Adrenal gland (tissue), 12 donors: Measurements from ENCODE around the gene TSPAN18. TPM values are rescaled to one million over a fixed set of nuclear protein-coding genes. Genes with fewer than 3 reads are reported as not detected.

Experiments
- DNase-seq, 7 donors: peaks; one replicate each; pipeline ENCODE4 v3.0.0-alpha.2; 2019 to 2020
- H3K27ac ChIP-seq, 5 donors: fragments of 200-600 bp; sonication (generic) in 4 of 5; 1 replicate in 3 of 5; 2 replicates in 2 of 5; pipeline versions ENCODE4 v1.5.1 to v1.8.0; 2016 to 2020; ENCODE audit warnings: mild to moderate bottlenecking in 1 of 5
- H3K27me3 ChIP-seq: fragments of 200-600 bp; 2 replicates; pipeline ENCODE4 v1.8.0; 2021
- H3K36me3 ChIP-seq, 2 donors: fragments of 200-600 bp; replicated peaks in 1 of 2; 1 replicate in 1 of 2; 2 replicates in 1 of 2; pipeline versions ENCODE4 v1.5.1 to v1.8.0; 2018 to 2022
- H3K4me1 ChIP-seq, 2 donors: fragments of 200-600 bp; replicated peaks in 1 of 2; 1 replicate in 1 of 2; 2 replicates in 1 of 2; pipeline versions ENCODE4 v1.5.1 to v1.8.0; 2018 to 2021
- H3K4me3 ChIP-seq, 4 donors: fragments of 200-600 bp; sonication (generic) in 3 of 4; one replicate each; pipeline ENCODE4 v1.5.1; 2016 to 2018
- H3K9me3 ChIP-seq, 3 donors: fragments of 200-600 bp; sonication (generic) in 1 of 3; replicated peaks in 1 of 3; 1 replicate in 2 of 3; 2 replicates in 1 of 3; pipeline versions ENCODE4 v1.5.1 to v1.8.0; 2016 to 2021
- CTCF ChIP-seq, 6 experiments: fragments of 450-650 bp in 4 of 6; fragments of 200-600 bp in 2 of 6; sonication (generic) in 1 of 6; IDR thresholded peaks; 1 replicate in 5 of 6; 2 replicates in 1 of 6; pipeline versions ENCODE4 v1.5.1 to v1.8.0; 2016 to 2021; ENCODE audit warnings: antibody characterized with exemption in 6 of 6, mild to moderate bottlenecking in 2 of 6, moderate library complexity in 1 of 6
- POLR2A ChIP-seq, 2 donors: fragments of 450-650 bp; IDR thresholded peaks; one replicate each; pipeline ENCODE4 v1.6.1; 2017; ENCODE audit warnings: antibody characterized with exemption in 2 of 2, mild to moderate bottlenecking in 2 of 2, moderate library complexity in 1 of 2
- WGBS, 4 donors: extraction: QIAGEN DNeasy Blood & Tissue Kit in 2 of 4; methylation state at CpG; one replicate each; pipeline versions ENCODE4 v1.1.5 to v1.1.7; 2013 to 2017; 5-methylcytosine and 5-hydroxymethylcytosine counted together
- intact Hi-C, 2 donors: fragments of 100-400 bp; cut with DNase I; formaldehyde crosslinking; loops; one replicate each; pipeline versions ENCODE4 v1.14.1 to v1.15.0; 2022 to 2023
- polyA plus RNA-seq, 3 donors: library from polyadenylated mRNA; stranded (reverse); fragments of 200-250 nt in 2 of 3; fragments of 350-450 nt in 1 of 3; fragmentation: Illumina TruSeq in 1 of 3; extraction: RNeasy Lipid Tissue Mini Kit (QIAGEN cat#74804) in 1 of 3; gene quantifications; one replicate each; pipeline ENCODE4 v1.2.3, GENCODE V29; 2013 to 2014
- total RNA-seq, 9 donors: library from RNA; depleted of rRNA in 4 of 9; stranded (reverse); fragments of >200 nt in 4 of 9; fragments of 120-200 nt in 1 of 9; fragmentation: NEBNext Ultra II Directional in 1 of 9; extraction: Animal tissue kit (Norgen Biotek cat#: 25700) in 1 of 9; gene quantifications; one replicate each; pipeline versions ENCODE4 v1.1.0 to v1.2.4, GENCODE V29; 2013 to 2023
- donor health status: healthy with polysubstance abuse.
- donor health status: Bipolar disorder and iron deficiency.
- donor health status: DM: yes; HTN: yes; CAD: no.
- donor health status: DM: no; HTN: no; CAD: no.
- donor health status: DM: no; HTN: no; CAD: no.
- donor health status: DM: yes; HTN: yes; CAD: no.

TSPAN18 gene
- total and polyA plus RNA-seq, 12 donors, result 24.5 to 168 (median 58.4) TPM

GRCh38 chr11:44692460-44692859 lies 34.3 kb upstream of the TSPAN18 start:
- peaks cover 0 to 4% of the 10 kb centered on the region in 2 donors for H3K4me1 ChIP-seq
- no peak for TF ChIP-seq POLR2A (IDR thresholded peaks at IDR 0.05)
- TF ChIP-seq CTCF (IDR thresholded peaks at IDR 0.05), result no peak
- H3K4me3 ChIP-seq, result no peak overlapping the region
- H3K27ac ChIP-seq, result no peak overlapping the region
- WGBS, 4 donors, result 88 to 94% (median 91%) methylated on average over 6 to 10 of the region's 10 CpGs
- intact Hi-C loops, result no loop called here
- H3K27me3 ChIP-seq, result no peaks in the 10 kb centered on the region
- H3K36me3 ChIP-seq, result no peaks in the 10 kb centered on the region
- no peak for DNase-seq
- H3K9me3 ChIP-seq, result no peaks in the 10 kb centered on the region

- no peaks in the 10 kb centered on the region for H3K9me3 ChIP-seq
- H3K36me3 ChIP-seq, result no peaks in the 10 kb centered on the region
- no peaks in the 10 kb centered on the region for H3K27me3 ChIP-seq
- 69 to 81% (median 76%) methylated on average over 6 to 7 of the region's 7 CpGs for WGBS, 4 donors
- peaks cover 0 to 4% of the 10 kb centered on the region in 2 donors for H3K4me1 ChIP-seq
- intact Hi-C loops, result no loop called here
- H3K4me3 ChIP-seq, result no peak overlapping the region
- no peak for TF ChIP-seq POLR2A (IDR thresholded peaks at IDR 0.05)
- TF ChIP-seq CTCF (IDR thresholded peaks at IDR 0.05), result no peak
- DNase-seq, result peak in 5 of 7 donors; percentile 29 to 73 (median 41)
- no peak overlapping the region for H3K27ac ChIP-seq
Observed at GRCh38 chr11:44693654-44694119, 33.1 kb upstream of the TSPAN18 start.

GRCh38 chr11:44694443-44694842 lies 32.3 kb upstream of the TSPAN18 start:
- no peaks in the 10 kb centered on the region for H3K27me3 ChIP-seq
- H3K9me3 ChIP-seq, result no peaks in the 10 kb centered on the region
- intact Hi-C loops, result no loop called here
- DNase-seq, result no peak
- H3K36me3 ChIP-seq, result no peaks in the 10 kb centered on the region
- no peak overlapping the region for H3K27ac ChIP-seq
- no peak overlapping the region for H3K4me3 ChIP-seq
- TF ChIP-seq POLR2A (IDR thresholded peaks at IDR 0.05) (no peak), CTCF (IDR thresholded peaks at IDR 0.05) (no peak)
- peaks cover 0 to 4% of the 10 kb centered on the region in 2 donors for H3K4me1 ChIP-seq
- WGBS, 4 donors, result 86 to 92% (median 90%) methylated on average over 10 to 12 of the region's 12 CpGs

- DNase-seq, result no peak
- H3K36me3 ChIP-seq, result no peaks in the 10 kb centered on the region
- WGBS, 4 donors, result 83 to 88% (median 86%) methylated on average over 2 to 4 of the region's 4 CpGs
- intact Hi-C loops, result no loop called here
- H3K27me3 ChIP-seq, result no peaks in the 10 kb centered on the region
- H3K4me1 ChIP-seq, result peaks cover 0 to 4% of the 10 kb centered on the region in 2 donors
- no peak overlapping the region for H3K27ac ChIP-seq
- no peak overlapping the region for H3K4me3 ChIP-seq
- TF ChIP-seq CTCF (IDR thresholded peaks at IDR 0.05) (no peak), POLR2A (IDR thresholded peaks at IDR 0.05) (no peak)
- no peaks in the 10 kb centered on the region for H3K9me3 ChIP-seq
Observed at GRCh38 chr11:44695169-44695833, 31.5 kb upstream of the TSPAN18 start.
